GM19467 (cell line): Measurements from ENCODE around the gene IRF7.

Source experiments
- ATAC-seq: cut with Tn5 transposase; IDR thresholded peaks from one replicate; pipeline ENCODE4 v1.9.1; 2021; ENCODE audit warnings: mild to moderate bottlenecking, moderate library complexity; ENCODE audit not compliant: unreplicated experiment

IRF7 gene

GRCh38 chr11:609341-609811 lies 6.4 kb downstream of the IRF7 start:
- ATAC-seq, result no peak

GRCh38 chr11:608791-609251 lies 6.9 kb downstream of the IRF7 start:
- ATAC-seq, result no peak

GRCh38 chr11:607971-608659 lies 7.6 kb downstream of the IRF7 start:
- no peak for ATAC-seq

- ATAC-seq, result no peak
Observed at GRCh38 chr11:607020-607780, 8.6 kb downstream of the IRF7 start.

- ATAC-seq, result no peak
Observed at GRCh38 chr11:606245-606644, 9.5 kb downstream of the IRF7 start.

GRCh38 chr11:605286-606129 lies 10.2 kb downstream of the IRF7 start:
- ATAC-seq, result no peak

- no peak for ATAC-seq
Observed at GRCh38 chr11:603154-603553, 12.6 kb downstream of the IRF7 start.

GRCh38 chr11:601573-602245 lies 14.0 kb downstream of the IRF7 start:
- no peak for ATAC-seq

GRCh38 chr11:598005-598680 lies 17.6 kb downstream of the IRF7 start:
- no peak for ATAC-seq

GRCh38 chr11:597166-597725 lies 18.5 kb downstream of the IRF7 start:
- ATAC-seq, result no peak

- ATAC-seq, result no peak
Observed at GRCh38 chr11:596374-596773, 19.4 kb downstream of the IRF7 start.

GRCh38 chr11:595400-595799 lies 20.4 kb downstream of the IRF7 start:
- no peak for ATAC-seq

- ATAC-seq, result no peak
Observed at GRCh38 chr11:593347-593746, 22.4 kb downstream of the IRF7 start.

- ATAC-seq, result no peak
Observed at GRCh38 chr11:592918-593317, 22.8 kb downstream of the IRF7 start.

GRCh38 chr11:592501-592900 lies 23.2 kb downstream of the IRF7 start:
- no peak for ATAC-seq

GRCh38 chr11:590997-591396 lies 24.8 kb downstream of the IRF7 start:
- ATAC-seq, result no peak

GRCh38 chr11:589798-590197 lies 26.0 kb downstream of the IRF7 start:
- ATAC-seq, result no peak

- no peak for ATAC-seq
Observed at GRCh38 chr11:587978-588380, 27.8 kb downstream of the IRF7 start.

GRCh38 chr11:587546-587945 lies 28.2 kb downstream of the IRF7 start:
- ATAC-seq, result no peak
